K562 (cell line): Measurements from ENCODE around the gene TMC6. TPM values are rescaled to one million over a fixed set of nuclear protein-coding genes. Genes with fewer than 3 reads are reported as not detected.

Experiments
- ATAC-seq: fragments of 200-7000 bp; cut with Tn5 transposase; 3 replicates; pipeline ENCODE4 v1.9.1; 2020; ENCODE audit warnings: moderate library complexity
- BruUV-seq: library from RNA; stranded (reverse); fragments of 400-500 nt; replicated peaks from 2 replicates; lab custom pipeline; 2021; lab: Mats Ljungman, UMichigan
- CTCF ChIA-PET: fragments of 300-600 bp; formaldehyde crosslinking; extraction: SDS; loops from one replicate; lab custom pipeline; 2021; ENCODE audit warnings: low intra/inter-chr PET ratio; lab: Yijun Ruan, JAX
- POLR2A ChIA-PET: fragments of 300-600, 350-650 bp; sonication (Branson Sonifier 250); formaldehyde crosslinking; extraction: SDS; loops from one replicate; lab custom pipeline; 2021; ENCODE audit warnings: antibody characterized with exemption, inconsistent platforms; lab: Yijun Ruan, JAX
- DNase-seq, 4 experiments: peaks; one replicate each; pipeline versions ENCODE4 v3.0.0 to v3.0.0-alpha.2; 2011 to 2018; ENCODE audit warnings: low spot score in 3 of 4, mixed read lengths in 3 of 4; ENCODE audit errors: extremely low read depth in 1 of 4
- FAIRE-seq: peaks from 2 replicates; lab custom pipeline; 2011; peaks lifted over from hg19 to GRCh38; lab: Jason Lieb, UNC
- H2AFZ ChIP-seq: 2 replicates; pipeline ENCODE4 v1.6.0; 2011; ENCODE audit warnings: low read depth, low read length, control low read depth, inconsistent platforms
- H3K27ac ChIP-seq: fragments of 200-600 bp; 3 replicates; pipeline ENCODE4 v1.8.0; 2011; ENCODE audit warnings: low read depth, mild to moderate bottlenecking, control low read depth, inconsistent platforms, low read length, moderate library complexity, mixed read lengths; ENCODE audit errors: extremely low read depth
- H3K27me3 ChIP-seq, 2 experiments: fragments of 300-600 bp in 1 of 2; 2 replicates in 1 of 2; 3 replicates in 1 of 2; pipeline versions ENCODE4 v1.6.0 to v1.8.0; 2011; ENCODE audit warnings: inconsistent platforms in 2 of 2, low read length in 2 of 2, mild to moderate bottlenecking in 1 of 2, mixed read lengths in 1 of 2, moderate library complexity in 1 of 2; ENCODE audit not compliant: control insufficient read depth in 2 of 2, insufficient read depth in 2 of 2
- H3K36me3 ChIP-seq: fragments of 300-600 bp; 3 replicates; pipeline ENCODE4 v1.8.0; 2011; ENCODE audit warnings: mild to moderate bottlenecking, low read length, inconsistent platforms; ENCODE audit not compliant: control insufficient read depth, insufficient read depth
- H3K4me1 ChIP-seq, 2 experiments: fragments of 200-600 bp in 1 of 2; replicated peaks in 1 of 2; 2 replicates in 1 of 2; 3 replicates in 1 of 2; pipeline versions ENCODE4 v1.5.1 to v1.8.0; 2011; ENCODE audit warnings: inconsistent platforms in 2 of 2, low read length in 2 of 2, mild to moderate bottlenecking in 1 of 2, mixed read lengths in 1 of 2, moderate library complexity in 1 of 2; ENCODE audit not compliant: control insufficient read depth in 2 of 2, insufficient read depth in 2 of 2
- H3K4me2 ChIP-seq: 2 replicates; pipeline ENCODE4 v1.6.1; 2011; ENCODE audit warnings: low read length, control low read depth, inconsistent platforms, mixed read lengths; ENCODE audit not compliant: insufficient read depth
- H3K4me3 ChIP-seq: fragments of 200-600 bp; sonication (generic), shearing (Covaris generic); 2 replicates; pipeline ENCODE4 v1.5.1; 2016; ENCODE audit warnings: control low read depth, inconsistent platforms
- H3K79me2 ChIP-seq: fragments of 200-600 bp; 3 replicates; pipeline ENCODE4 v1.8.0; 2011; ENCODE audit warnings: low read length, inconsistent platforms; ENCODE audit not compliant: control insufficient read depth, insufficient read depth
- H3K9ac ChIP-seq, 2 experiments: 2 replicates each; pipeline versions ENCODE4 v1.6.0 to v1.6.1; 2011; ENCODE audit warnings: low read depth in 2 of 2, low read length in 2 of 2, control low read depth in 1 of 2, inconsistent platforms in 1 of 2, mild to moderate bottlenecking in 1 of 2, mixed read lengths in 1 of 2; ENCODE audit not compliant: insufficient read depth in 1 of 2
- H3K9me1 ChIP-seq: one replicate; pipeline ENCODE4 v1.6.0; 2011; ENCODE audit warnings: inconsistent platforms, mild to moderate bottlenecking, low read length, moderate library complexity; ENCODE audit not compliant: control insufficient read depth, insufficient read depth
- H3K9me3 ChIP-seq: replicated peaks from 2 replicates; pipeline ENCODE4 v1.5.1; 2011; ENCODE audit warnings: low read depth, low read length, inconsistent platforms; ENCODE audit not compliant: control insufficient read depth, insufficient read depth
- H4K20me1 ChIP-seq: replicated peaks from 2 replicates; pipeline ENCODE4 v1.6.1; 2011; ENCODE audit warnings: low read length, inconsistent platforms, mixed read lengths; ENCODE audit not compliant: control insufficient read depth, insufficient read depth
- CHCHD3 ChIP-seq: fragments of 250-450 bp; sonication (Bioruptor Pico); IDR thresholded peaks from 2 replicates; pipeline ENCODE4 v2.1.2; 2022; ENCODE audit warnings: mild to moderate bottlenecking
- CREB3 ChIP-seq: fragments of 450-650 bp; conservative IDR thresholded peaks from 2 replicates; pipeline ENCODE4 v1.6.1; 2016; ENCODE audit warnings: missing genetic modification characterization, low read depth, mild to moderate bottlenecking, missing compliant biosample characterization, moderate library complexity
- ETV1 ChIP-seq: fragments of 450-650 bp; conservative IDR thresholded peaks from 2 replicates; pipeline ENCODE4 v1.6.1; 2016; ENCODE audit warnings: missing genetic modification characterization, control low read depth, low read depth, missing compliant biosample characterization
- GATAD2A ChIP-seq: fragments of 450-650 bp; IDR thresholded peaks from 2 replicates; pipeline ENCODE4 v1.6.1; 2017
- GTF3C2 ChIP-seq: IDR thresholded peaks from 3 replicates; pipeline ENCODE4 v1.6.1; 2011; ENCODE audit warnings: borderline replicate concordance, mild to moderate bottlenecking, moderate library complexity; ENCODE audit not compliant: insufficient read length; ENCODE audit errors: extremely low read depth
- KAT7 ChIP-seq: sonication (generic); formaldehyde crosslinking; IDR thresholded peaks from 2 replicates; pipeline ENCODE4 v1.8.0; 2022; ENCODE audit warnings: missing genetic modification reagents, mild to moderate bottlenecking, borderline replicate concordance
- MAZ ChIP-seq, 2 experiments: fragments of 450-650 bp in 1 of 2; sonication (generic) in 1 of 2; formaldehyde crosslinking; IDR thresholded peaks in 1 of 2; conservative IDR thresholded peaks in 1 of 2; 2 replicates each; pipeline versions ENCODE4 v1.4.0 to v1.5.0; 2020; ENCODE audit warnings: mild to moderate bottlenecking in 1 of 2, missing genetic modification reagents in 1 of 2
- NR2C1 ChIP-seq, 2 experiments: fragments of 450-650 bp; IDR thresholded peaks; 2 replicates each; pipeline ENCODE4 v1.6.1; 2017; ENCODE audit warnings: mild to moderate bottlenecking in 2 of 2, antibody characterized with exemption in 1 of 2, inconsistent platforms in 1 of 2, missing compliant biosample characterization in 1 of 2, missing genetic modification characterization in 1 of 2
- SMAD4 ChIP-seq: fragments of 250-450 bp; sonication (Bioruptor Pico); conservative IDR thresholded peaks from 2 replicates; pipeline ENCODE4 v1.8.0; 2021; ENCODE audit warnings: inconsistent platforms, mild to moderate bottlenecking, moderate library complexity
- SP1 ChIP-seq: sonication (generic); formaldehyde crosslinking; IDR thresholded peaks from 2 replicates; pipeline ENCODE4 v1.8.1; 2022; ENCODE audit warnings: mild to moderate bottlenecking, missing genetic modification reagents
- TFE3 ChIP-seq: fragments of 450-650 bp; formaldehyde crosslinking; IDR thresholded peaks from 2 replicates; pipeline ENCODE4 v1.4.0; 2020; ENCODE audit warnings: mild to moderate bottlenecking, mixed read lengths
- YY1 ChIP-seq, 3 experiments: IDR thresholded peaks; 2 replicates each; pipeline ENCODE4 v1.6.1; 2011; ENCODE audit warnings: low read length in 2 of 3, mild to moderate bottlenecking in 2 of 3, moderate library complexity in 2 of 3, borderline replicate concordance in 1 of 3, control low read depth in 1 of 3, low read depth in 1 of 3; ENCODE audit not compliant: insufficient read depth in 3 of 3, insufficient replicate concordance in 2 of 3, control insufficient read depth in 1 of 3, insufficient read length in 1 of 3; ENCODE audit errors: extremely low read depth in 1 of 3
- ZNF408 ChIP-seq: fragments of 250-450 bp; sonication (Bioruptor Pico); IDR thresholded peaks from 2 replicates; pipeline ENCODE4 v1.4.0; 2020; ENCODE audit warnings: low read depth, mild to moderate bottlenecking, moderate library complexity
- WGBS: fragments of 100-300 bp; shearing (Covaris generic); methylation state at CpG from one replicate; pipeline ENCODE4 v1.1.6; 2016; ENCODE audit warnings: low coverage, mixed read lengths; ENCODE audit not compliant: insufficient coverage; ENCODE audit errors: missing lambda C conversion rate; 5-methylcytosine and 5-hydroxymethylcytosine counted together
- in situ Hi-C: fragments of 300-500 bp; cut with MboI; formaldehyde crosslinking; loops from 4 replicates; pipeline ENCODE4 v1.15.0; 2018; ENCODE audit warnings: inconsistent platforms, mixed read lengths
- intact Hi-C: fragments of 100-400 bp; cut with micrococcal nuclease; formaldehyde crosslinking; loops from 2 replicates; pipeline ENCODE4 v1.14.2; 2022
- polyA plus RNA-seq, 8 experiments: library from polyadenylated mRNA; depleted of rRNA in 4 of 8; stranded (reverse) in 5 of 8; unstranded in 3 of 8; fragments of >200 nt; fragmentation: Nextera tagmentation in 2 of 8; fragmentation: Illumina TruSeq in 1 of 8; extraction: Ambion mirVana in 2 of 8; extraction: Trizol in 1 of 8; gene quantifications; 2 replicates each; pipeline versions ENCODE4 v1.2.1 to v1.2.3, GENCODE V29; 2011 to 2014; ENCODE audit warnings: inconsistent platforms in 1 of 8, missing spikeins in 1 of 8
- total RNA-seq, 7 experiments: library from RNA; depleted of rRNA in 6 of 7; stranded (reverse); fragments of >200 nt in 6 of 7; fragmentation: Illumina TruSeq in 2 of 7; extraction: Trizol in 2 of 7; gene quantifications; 2 replicates each; pipeline versions ENCODE4 v1.2.1 to v1.2.3, GENCODE V29; 2011 to 2021; ENCODE audit warnings: low replicate concordance in 1 of 7

The TMC6 gene
- total and polyA plus RNA-seq, 9 of the 15 experiments (the other 6 are each of a cell fraction or from before 2014, with no cell fraction given) = 4.1 to 351 (median 66.9) TPM

GRCh38 chr17:78130437-78131101, 2.0 kb upstream of the TMC6 start, which contains the start of gene TMC8:
TSS of gene TMC8 (plus strand) at chr17:78130771. CDS start at chr17:78131589, 818 bp downstream.
- peak within 1 kb of the TSS; percentile 61; the same call in 1 of the 2 replicates for H2AFZ ChIP-seq
- no peaks in the 10 kb centered on the region for H4K20me1 ChIP-seq
- 38% methylated on average over 9 of the region's 10 CpGs for WGBS
- H3K9me1 ChIP-seq = no peaks in the 10 kb centered on the region
- ChIA-PET CTCF (interaction anchor here (0.5 kb wide), 1 partner anchor 18 kb away, joined by 3 read pairs; no protein-coding TSS in a partner anchor), POLR2A (interaction anchor here (0.6 to 1.2 kb wide), 4 partner anchors 10 to 46 kb away, joined by 3 to 5 read pairs (median 4); no protein-coding TSS in a partner anchor)
- H3K9ac ChIP-seq = peak within 1 kb of the TSS; percentile 56 to 90
- no peaks in the 10 kb centered on the region for H3K27me3 ChIP-seq
- intact Hi-C loops (no loop called here), in situ Hi-C loops (no loop called here)
- peak in 3 of 4 experiments; percentile 24 to 78 (median 47) for DNase-seq
- H3K4me2 ChIP-seq = peak within 1 kb of the TSS; percentile 81
- peaks cover 48% of the 10 kb centered on the region for H3K79me2 ChIP-seq
- no TSS peak for BruUV-seq
- FAIRE-seq = no peak
- H3K36me3 ChIP-seq = peaks cover 16% of the 10 kb centered on the region; the same call in 1 of the 3 replicates
- H3K9me3 ChIP-seq = no peaks in the 10 kb centered on the region
- no peak within 1 kb of the TSS; the same call in 1 of the 2 replicates for H3K4me3 ChIP-seq
- H3K4me1 ChIP-seq = peaks cover 45 to 92% of the 10 kb centered on the region in 2 experiments
- peak within 1 kb of the TSS; percentile 81 for H3K27ac ChIP-seq
- ATAC-seq = peak; percentile 1; the same call in 2 of the 3 replicates
- no peak for TF ChIP-seq CHCHD3 (CRISPR knock-in tag)
- TF ChIP-seq CREB3 (tag) = peak; percentile 50; the same call in 1 of the 2 replicates
- peak; percentile 60 for TF ChIP-seq ETV1 (tag)
- peak; percentile 4; the same call in 1 of the 2 replicates for TF ChIP-seq TFE3
- TF ChIP-seq KAT7 (CRISPR knock-in tag) = 0 out of 2 replicates have a peak, but pooled peaks have one; percentile 51
- TF ChIP-seq MAZ (CRISPR knock-in tag; conservative IDR thresholded peaks at IDR 0.05 in 1 of 2, IDR thresholded peaks at IDR 0.05 in 1 of 2) = peak in 1 of 2 experiments; percentile 22; a peak in 2 of 4 replicates
- peak in 1 of 3 experiments; percentile 23 for TF ChIP-seq YY1 (IDR thresholded peaks at IDR 0.05; ENCODE audit: borderline replicate concordance in 1 of 3, control insufficient read depth in 1 of 3, extremely low read depth in 1 of 3, insufficient read depth in 3 of 3, insufficient read length in 1 of 3, insufficient replicate concordance in 2 of 3, low read depth in 1 of 3, low read length in 2 of 3)
- TF ChIP-seq GTF3C2 = no peak
- no peak for TF ChIP-seq GATAD2A
- no peak for TF ChIP-seq SP1 (CRISPR knock-in tag)
- peak; percentile 56; the same call in 1 of the 2 replicates for TF ChIP-seq NR2C1 (IDR thresholded peaks at IDR 0.05)
- TF ChIP-seq NR2C1 (tag; IDR thresholded peaks at IDR 0.05) = no peak
- no peak for TF ChIP-seq ZNF408
- TF ChIP-seq SMAD4 (CRISPR knock-in tag) = peak; percentile 78; the same call in 1 of the 2 replicates
